Body of pancreas (tissue), 4 donors: ENCODE data around the gene TGFBRAP1. TPM values are rescaled to one million over a fixed set of nuclear protein-coding genes. Genes with fewer than 3 reads are reported as not detected.
A peak's percentile ranks its signal among the peaks of the same experiment; 100 is the strongest.

Source experiments
- ATAC-seq: fragments of 150-250 bp; one replicate; pipeline ENCODE4 v1.9.1; 2016
- DNase-seq, 4 donors: peaks; one replicate each; pipeline ENCODE4 v3.0.0-alpha.2; 2019
- H3K27ac ChIP-seq, 4 donors: fragments of 200-600 bp; sonication (generic); 1 replicate in 3 of 4; 2 replicates in 1 of 4; pipeline versions ENCODE4 v1.5.1 to v1.6.1; 2016 to 2019; ENCODE audit warnings: mild to moderate bottlenecking in 1 of 4, mixed read lengths in 1 of 4, moderate library complexity in 1 of 4
- H3K27me3 ChIP-seq, 2 donors: fragments of 200-600 bp; sonication (generic); one replicate each; pipeline ENCODE4 v1.6.0; 2016; ENCODE audit warnings: mild to moderate bottlenecking in 1 of 2
- H3K36me3 ChIP-seq, 2 donors: fragments of 200-600 bp; sonication (generic); replicated peaks in 1 of 2; 2 replicates each; pipeline ENCODE4 v1.5.1; 2016; ENCODE audit warnings: low read depth in 2 of 2; ENCODE audit not compliant: insufficient read depth in 1 of 2
- H3K4me1 ChIP-seq: fragments of 200-600 bp; sonication (generic); one replicate; pipeline ENCODE4 v1.6.0; 2016
- H3K4me3 ChIP-seq, 2 donors: fragments of 200-600 bp; sonication (generic); 1 replicate in 1 of 2; 2 replicates in 1 of 2; pipeline ENCODE4 v1.5.1; 2016 to 2019
- H3K9me3 ChIP-seq, 3 donors: fragments of 200-600 bp; sonication (generic); 1 replicate in 2 of 3; 2 replicates in 1 of 3; pipeline ENCODE4 v1.5.1; 2016
- POLR2A ChIP-seq, 3 donors: fragments of 450-650 bp; IDR thresholded peaks; one replicate each; pipeline ENCODE4 v1.6.1; 2016; ENCODE audit warnings: antibody characterized with exemption in 3 of 3, mild to moderate bottlenecking in 2 of 3
- WGBS, 2 donors: methylation state at CpG; one replicate each; pipeline ENCODE4 v1.1.5; 2017; 5-methylcytosine and 5-hydroxymethylcytosine counted together
- intact Hi-C: fragments of 100-400 bp; cut with DNase I; formaldehyde crosslinking; loops from one replicate; pipeline ENCODE4 v1.15.1; 2023
- total RNA-seq, 2 donors: library from RNA; depleted of rRNA; stranded (reverse); fragments of >200 nt; gene quantifications; one replicate each; pipeline ENCODE4 v1.1.0, GENCODE V29; 2016
- TF ChIP-seq, protein P1 (sequence below), 7 experiments: fragments of 450-650 bp in 4 of 7; fragments of 200-600 bp in 3 of 7; sonication (generic) in 3 of 7; IDR thresholded peaks; one replicate each; pipeline ENCODE4 v1.5.1; 2016 to 2019; ENCODE audit warnings: antibody characterized with exemption in 7 of 7

TGFBRAP1 gene
- total RNA-seq, 2 donors from 2014 or later, result 11.2 to 12.9 TPM

DNA sequence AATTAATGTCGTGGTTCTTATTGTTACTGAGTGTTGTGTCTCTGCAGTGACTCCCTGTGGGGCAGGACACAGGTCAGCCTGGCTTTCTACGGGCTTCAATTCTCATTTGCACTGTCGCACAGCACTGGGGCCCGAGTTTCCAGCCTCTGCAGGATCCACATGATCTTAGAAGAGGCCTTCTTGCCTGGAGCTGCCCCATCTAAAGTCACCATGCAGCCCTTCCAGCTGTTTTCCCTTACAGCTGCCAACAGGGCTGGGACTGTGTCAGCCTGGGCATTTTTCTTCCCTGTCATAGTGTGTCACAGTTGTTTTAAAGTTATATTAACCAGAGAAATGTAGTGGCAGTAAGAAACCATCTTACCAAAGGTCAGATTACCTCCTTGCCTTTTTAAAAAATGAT is 42.3 kb upstream of the TGFBRAP1 start:
- no peak for ATAC-seq
- no peaks in the 10 kb centered on the region for H3K36me3 ChIP-seq
- H3K27me3 ChIP-seq, result no peaks in the 10 kb centered on the region
- H3K4me1 ChIP-seq, result peaks cover 6% of the 10 kb centered on the region
- no peaks in the 10 kb centered on the region for H3K9me3 ChIP-seq
- 70% methylated on average over 4 of the region's 4 CpGs for WGBS, 2 donors
- no peak overlapping the region for H3K4me3 ChIP-seq
- no peak for DNase-seq
- intact Hi-C loops, result loop anchor here (5.0 kb wide), 1 partner anchor 155 kb away; no protein-coding TSS in a partner anchor
- TF ChIP-seq, protein P1, sequence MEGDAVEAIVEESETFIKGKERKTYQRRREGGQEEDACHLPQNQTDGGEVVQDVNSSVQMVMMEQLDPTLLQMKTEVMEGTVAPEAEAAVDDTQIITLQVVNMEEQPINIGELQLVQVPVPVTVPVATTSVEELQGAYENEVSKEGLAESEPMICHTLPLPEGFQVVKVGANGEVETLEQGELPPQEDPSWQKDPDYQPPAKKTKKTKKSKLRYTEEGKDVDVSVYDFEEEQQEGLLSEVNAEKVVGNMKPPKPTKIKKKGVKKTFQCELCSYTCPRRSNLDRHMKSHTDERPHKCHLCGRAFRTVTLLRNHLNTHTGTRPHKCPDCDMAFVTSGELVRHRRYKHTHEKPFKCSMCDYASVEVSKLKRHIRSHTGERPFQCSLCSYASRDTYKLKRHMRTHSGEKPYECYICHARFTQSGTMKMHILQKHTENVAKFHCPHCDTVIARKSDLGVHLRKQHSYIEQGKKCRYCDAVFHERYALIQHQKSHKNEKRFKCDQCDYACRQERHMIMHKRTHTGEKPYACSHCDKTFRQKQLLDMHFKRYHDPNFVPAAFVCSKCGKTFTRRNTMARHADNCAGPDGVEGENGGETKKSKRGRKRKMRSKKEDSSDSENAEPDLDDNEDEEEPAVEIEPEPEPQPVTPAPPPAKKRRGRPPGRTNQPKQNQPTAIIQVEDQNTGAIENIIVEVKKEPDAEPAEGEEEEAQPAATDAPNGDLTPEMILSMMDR (IDR thresholded peaks at IDR 0.05), result no peak
- H3K27ac ChIP-seq, result no peak overlapping the region

DNA sequence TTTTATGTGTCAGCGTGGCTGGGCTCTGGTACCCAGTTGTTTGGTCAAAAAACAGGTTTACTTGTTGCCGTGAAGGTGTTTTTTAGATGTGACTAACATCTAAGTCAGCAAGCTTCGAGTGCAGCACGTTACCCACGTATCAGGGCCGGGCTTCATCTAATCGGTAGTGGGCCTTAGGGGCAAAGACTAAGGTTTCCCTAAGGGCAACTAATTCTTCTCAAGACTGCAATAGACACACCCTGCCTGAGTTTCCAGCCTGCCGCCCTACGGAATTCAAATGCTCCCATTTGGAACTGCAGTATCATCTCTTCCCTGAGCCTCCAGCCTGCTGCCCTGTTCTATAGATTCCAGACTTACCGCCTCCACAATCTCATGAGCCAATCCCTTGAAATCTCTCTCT is 41.6 kb upstream of the TGFBRAP1 start:
- intact Hi-C loops, result loop anchor here (5.0 kb wide), 1 partner anchor 156 kb away; no protein-coding TSS in a partner anchor
- Histone ChIP-seq H3K27ac (no peak overlapping the region), H3K4me3 (no peak overlapping the region), H3K4me1 (peaks cover 6% of the 10 kb centered on the region), H3K36me3 (no peaks in the 10 kb centered on the region), H3K27me3 (no peaks in the 10 kb centered on the region), H3K9me3 (no peaks in the 10 kb centered on the region)
- TF ChIP-seq POLR2A (IDR thresholded peaks at IDR 0.05), result no peak
- TF ChIP-seq, protein P1 (IDR thresholded peaks at IDR 0.05), result no peak
- ATAC-seq (no peak), DNase-seq (no peak)
- 74 to 86% methylated on average over 8 to 9 of the region's 10 CpGs for WGBS, 2 donors

DNA sequence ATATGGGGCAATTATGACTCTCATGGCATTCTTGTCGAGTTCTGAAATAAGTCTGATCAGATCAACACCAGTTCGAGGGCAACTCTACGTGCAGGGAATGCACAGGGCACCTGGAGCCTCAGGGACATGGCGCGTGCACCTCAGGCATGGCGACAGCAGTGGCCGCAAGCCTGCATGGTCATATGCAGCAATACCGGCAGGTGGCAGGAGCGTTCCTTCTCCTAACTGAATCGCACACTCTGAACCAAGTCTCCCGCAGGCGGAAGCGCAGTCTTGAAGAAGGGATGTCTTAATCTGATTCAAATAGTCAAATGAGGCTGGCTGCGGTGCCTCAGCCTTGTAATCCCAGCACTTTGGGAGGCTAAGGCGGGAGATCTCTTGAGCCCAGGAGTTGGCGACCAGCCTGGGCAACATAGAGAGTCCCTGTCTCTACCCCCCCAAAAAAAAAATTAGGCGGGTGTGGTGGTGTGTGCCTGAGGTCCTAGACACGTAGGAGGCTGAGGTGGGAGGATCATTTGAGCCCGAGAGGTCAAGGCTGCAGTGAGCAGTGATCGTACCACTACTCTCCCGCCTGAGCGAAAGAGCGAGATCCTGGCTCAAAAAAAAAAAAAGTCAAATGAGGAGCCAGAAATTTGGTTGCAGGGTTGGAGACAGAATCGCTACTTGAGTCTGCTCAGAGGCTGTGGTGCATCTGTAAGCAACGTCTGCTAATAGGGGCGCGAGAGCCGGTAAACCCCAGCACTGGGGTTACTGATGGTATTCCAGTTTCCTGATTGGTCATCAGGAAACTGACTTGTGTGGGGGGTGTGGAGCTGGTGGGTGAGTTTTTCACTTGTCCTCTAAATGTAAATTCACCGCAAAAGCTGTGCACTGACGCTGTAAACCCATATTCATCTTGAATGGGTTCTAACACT is 40.5 kb upstream of the TGFBRAP1 start:
- Histone ChIP-seq H3K27me3 (no peaks in the 10 kb centered on the region), H3K27ac (no peak overlapping the region), H3K9me3 (no peaks in the 10 kb centered on the region), H3K4me1 (peaks cover 6% of the 10 kb centered on the region), H3K4me3 (no peak overlapping the region), H3K36me3 (no peaks in the 10 kb centered on the region)
- DNase-seq (peak; percentile 86 to 90 (median 88)), ATAC-seq (peak; percentile 91)
- no peak for TF ChIP-seq POLR2A (IDR thresholded peaks at IDR 0.05)
- TF ChIP-seq, protein P1 (IDR thresholded peaks at IDR 0.05), result peak; percentile 76 to 96 (median 94)
- 30 to 31% methylated on average over 30 of the region's 30 CpGs for WGBS, 2 donors
- intact Hi-C loops, result loop anchor here (5.0 kb wide), 1 partner anchor 157 kb away; no protein-coding TSS in a partner anchor

DNA sequence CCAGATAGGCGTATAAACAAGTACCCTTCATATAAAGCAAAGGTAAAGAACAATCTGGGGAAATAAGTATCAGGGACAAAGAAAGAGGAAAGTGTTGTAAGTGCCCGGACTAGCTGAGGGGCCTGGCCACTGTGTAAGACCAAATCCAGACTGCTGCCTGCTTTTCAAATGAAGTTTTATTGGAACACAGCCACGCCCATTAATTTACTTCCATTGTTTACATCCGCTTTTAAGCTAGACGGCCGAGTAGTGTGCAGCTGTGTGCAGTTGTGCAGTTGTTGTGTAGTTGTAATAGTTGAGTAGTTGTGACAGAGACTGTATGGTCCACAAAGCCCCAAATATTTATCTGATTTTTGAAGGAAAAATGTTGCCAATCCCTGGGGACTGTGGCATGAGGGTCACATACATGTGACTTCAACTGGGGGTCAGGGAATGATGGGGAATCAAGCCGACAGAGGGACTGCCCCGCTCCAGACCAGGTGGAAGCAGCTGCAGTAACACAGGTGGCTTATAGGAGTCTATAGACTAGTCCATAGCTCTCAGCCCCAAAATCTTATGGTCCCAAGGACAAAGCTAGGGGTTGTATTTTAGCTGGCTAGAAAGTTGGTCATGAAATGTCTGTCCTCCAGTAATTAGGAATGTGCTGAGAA is 39.3 kb upstream of the TGFBRAP1 start:
- no peak overlapping the region for H3K4me3 ChIP-seq
- 60 to 65% methylated on average over 8 of the region's 8 CpGs for WGBS, 2 donors

More for the DNA sequence above, 39.3 kb upstream of the TGFBRAP1 start:
- H3K9me3 ChIP-seq, result no peaks in the 10 kb centered on the region
- ATAC-seq (no peak), DNase-seq (no peak)
- no peak overlapping the region for H3K27ac ChIP-seq
- TF ChIP-seq POLR2A (IDR thresholded peaks at IDR 0.05), result no peak
- TF ChIP-seq, protein P1 (IDR thresholded peaks at IDR 0.05), result no peak
- no peaks in the 10 kb centered on the region for H3K36me3 ChIP-seq
- H3K4me1 ChIP-seq, result peaks cover 6% of the 10 kb centered on the region
- intact Hi-C loops, result no loop called here
- no peaks in the 10 kb centered on the region for H3K27me3 ChIP-seq
